ENCODE results near the gene CCND3.

DNA sequence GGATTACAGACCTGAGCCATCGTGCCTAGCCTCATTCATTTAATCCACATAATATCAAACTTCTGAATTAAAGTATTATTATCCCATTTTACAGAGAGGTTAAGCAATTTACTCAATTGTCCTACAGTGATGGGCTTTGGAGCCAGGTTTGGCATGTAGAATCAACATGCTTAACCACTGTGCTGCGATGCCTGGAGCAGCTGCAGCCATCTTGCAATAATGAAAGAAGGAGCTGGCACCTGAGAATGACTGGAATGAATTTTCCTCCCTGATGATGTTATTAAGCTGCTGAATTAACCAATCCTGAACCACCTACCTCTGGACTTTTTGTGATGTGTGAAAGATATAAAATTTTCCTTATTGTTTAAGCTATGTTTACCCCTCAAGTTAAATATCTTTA is 13.1 kb upstream of the CCND3 start:
- no peak for TF ChIP-seq CHD2 (IDR thresholded peaks at IDR 0.05; ENCODE audit: low read length, partially characterized antibody)
- TF ChIP-seq, protein P1, sequence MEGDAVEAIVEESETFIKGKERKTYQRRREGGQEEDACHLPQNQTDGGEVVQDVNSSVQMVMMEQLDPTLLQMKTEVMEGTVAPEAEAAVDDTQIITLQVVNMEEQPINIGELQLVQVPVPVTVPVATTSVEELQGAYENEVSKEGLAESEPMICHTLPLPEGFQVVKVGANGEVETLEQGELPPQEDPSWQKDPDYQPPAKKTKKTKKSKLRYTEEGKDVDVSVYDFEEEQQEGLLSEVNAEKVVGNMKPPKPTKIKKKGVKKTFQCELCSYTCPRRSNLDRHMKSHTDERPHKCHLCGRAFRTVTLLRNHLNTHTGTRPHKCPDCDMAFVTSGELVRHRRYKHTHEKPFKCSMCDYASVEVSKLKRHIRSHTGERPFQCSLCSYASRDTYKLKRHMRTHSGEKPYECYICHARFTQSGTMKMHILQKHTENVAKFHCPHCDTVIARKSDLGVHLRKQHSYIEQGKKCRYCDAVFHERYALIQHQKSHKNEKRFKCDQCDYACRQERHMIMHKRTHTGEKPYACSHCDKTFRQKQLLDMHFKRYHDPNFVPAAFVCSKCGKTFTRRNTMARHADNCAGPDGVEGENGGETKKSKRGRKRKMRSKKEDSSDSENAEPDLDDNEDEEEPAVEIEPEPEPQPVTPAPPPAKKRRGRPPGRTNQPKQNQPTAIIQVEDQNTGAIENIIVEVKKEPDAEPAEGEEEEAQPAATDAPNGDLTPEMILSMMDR (IDR thresholded peaks at IDR 0.05): no peak
- TF ChIP-seq, protein P2, sequence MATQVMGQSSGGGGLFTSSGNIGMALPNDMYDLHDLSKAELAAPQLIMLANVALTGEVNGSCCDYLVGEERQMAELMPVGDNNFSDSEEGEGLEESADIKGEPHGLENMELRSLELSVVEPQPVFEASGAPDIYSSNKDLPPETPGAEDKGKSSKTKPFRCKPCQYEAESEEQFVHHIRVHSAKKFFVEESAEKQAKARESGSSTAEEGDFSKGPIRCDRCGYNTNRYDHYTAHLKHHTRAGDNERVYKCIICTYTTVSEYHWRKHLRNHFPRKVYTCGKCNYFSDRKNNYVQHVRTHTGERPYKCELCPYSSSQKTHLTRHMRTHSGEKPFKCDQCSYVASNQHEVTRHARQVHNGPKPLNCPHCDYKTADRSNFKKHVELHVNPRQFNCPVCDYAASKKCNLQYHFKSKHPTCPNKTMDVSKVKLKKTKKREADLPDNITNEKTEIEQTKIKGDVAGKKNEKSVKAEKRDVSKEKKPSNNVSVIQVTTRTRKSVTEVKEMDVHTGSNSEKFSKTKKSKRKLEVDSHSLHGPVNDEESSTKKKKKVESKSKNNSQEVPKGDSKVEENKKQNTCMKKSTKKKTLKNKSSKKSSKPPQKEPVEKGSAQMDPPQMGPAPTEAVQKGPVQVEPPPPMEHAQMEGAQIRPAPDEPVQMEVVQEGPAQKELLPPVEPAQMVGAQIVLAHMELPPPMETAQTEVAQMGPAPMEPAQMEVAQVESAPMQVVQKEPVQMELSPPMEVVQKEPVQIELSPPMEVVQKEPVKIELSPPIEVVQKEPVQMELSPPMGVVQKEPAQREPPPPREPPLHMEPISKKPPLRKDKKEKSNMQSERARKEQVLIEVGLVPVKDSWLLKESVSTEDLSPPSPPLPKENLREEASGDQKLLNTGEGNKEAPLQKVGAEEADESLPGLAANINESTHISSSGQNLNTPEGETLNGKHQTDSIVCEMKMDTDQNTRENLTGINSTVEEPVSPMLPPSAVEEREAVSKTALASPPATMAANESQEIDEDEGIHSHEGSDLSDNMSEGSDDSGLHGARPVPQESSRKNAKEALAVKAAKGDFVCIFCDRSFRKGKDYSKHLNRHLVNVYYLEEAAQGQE (IDR thresholded peaks at IDR 0.05): no peak
- TF ChIP-seq POLR2A (IDR thresholded peaks at IDR 0.05; ENCODE audit: low read length): no peak
- no peak for TF ChIP-seq RFX5 (IDR thresholded peaks at IDR 0.05)
- no peak for TF ChIP-seq BHLHE40 (IDR thresholded peaks at IDR 0.05; ENCODE audit: low read depth, low read length)
- no peak for TF ChIP-seq MAX (IDR thresholded peaks at IDR 0.05)
- TF ChIP-seq RAD21 (conservative IDR thresholded peaks at IDR 0.05 in 1 of 2, IDR thresholded peaks at IDR 0.05 in 1 of 2): no peak
- TF ChIP-seq MAZ (IDR thresholded peaks at IDR 0.05; ENCODE audit: borderline replicate concordance, low read depth, low read length): no peak
- TF ChIP-seq HDAC2 (IDR thresholded peaks at IDR 0.05): no peak
- TF ChIP-seq, protein P3, sequence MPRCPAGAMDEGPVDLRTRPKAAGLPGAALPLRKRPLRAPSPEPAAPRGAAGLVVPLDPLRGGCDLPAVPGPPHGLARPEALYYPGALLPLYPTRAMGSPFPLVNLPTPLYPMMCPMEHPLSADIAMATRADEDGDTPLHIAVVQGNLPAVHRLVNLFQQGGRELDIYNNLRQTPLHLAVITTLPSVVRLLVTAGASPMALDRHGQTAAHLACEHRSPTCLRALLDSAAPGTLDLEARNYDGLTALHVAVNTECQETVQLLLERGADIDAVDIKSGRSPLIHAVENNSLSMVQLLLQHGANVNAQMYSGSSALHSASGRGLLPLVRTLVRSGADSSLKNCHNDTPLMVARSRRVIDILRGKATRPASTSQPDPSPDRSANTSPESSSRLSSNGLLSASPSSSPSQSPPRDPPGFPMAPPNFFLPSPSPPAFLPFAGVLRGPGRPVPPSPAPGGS (IDR thresholded peaks at IDR 0.05): no peak
- no peak for TF ChIP-seq CEBPB (IDR thresholded peaks at IDR 0.05)

Measured in A549 (cell line).